ENCODE measurements around the gene POLR2E.

POLR2E gene

DNA sequence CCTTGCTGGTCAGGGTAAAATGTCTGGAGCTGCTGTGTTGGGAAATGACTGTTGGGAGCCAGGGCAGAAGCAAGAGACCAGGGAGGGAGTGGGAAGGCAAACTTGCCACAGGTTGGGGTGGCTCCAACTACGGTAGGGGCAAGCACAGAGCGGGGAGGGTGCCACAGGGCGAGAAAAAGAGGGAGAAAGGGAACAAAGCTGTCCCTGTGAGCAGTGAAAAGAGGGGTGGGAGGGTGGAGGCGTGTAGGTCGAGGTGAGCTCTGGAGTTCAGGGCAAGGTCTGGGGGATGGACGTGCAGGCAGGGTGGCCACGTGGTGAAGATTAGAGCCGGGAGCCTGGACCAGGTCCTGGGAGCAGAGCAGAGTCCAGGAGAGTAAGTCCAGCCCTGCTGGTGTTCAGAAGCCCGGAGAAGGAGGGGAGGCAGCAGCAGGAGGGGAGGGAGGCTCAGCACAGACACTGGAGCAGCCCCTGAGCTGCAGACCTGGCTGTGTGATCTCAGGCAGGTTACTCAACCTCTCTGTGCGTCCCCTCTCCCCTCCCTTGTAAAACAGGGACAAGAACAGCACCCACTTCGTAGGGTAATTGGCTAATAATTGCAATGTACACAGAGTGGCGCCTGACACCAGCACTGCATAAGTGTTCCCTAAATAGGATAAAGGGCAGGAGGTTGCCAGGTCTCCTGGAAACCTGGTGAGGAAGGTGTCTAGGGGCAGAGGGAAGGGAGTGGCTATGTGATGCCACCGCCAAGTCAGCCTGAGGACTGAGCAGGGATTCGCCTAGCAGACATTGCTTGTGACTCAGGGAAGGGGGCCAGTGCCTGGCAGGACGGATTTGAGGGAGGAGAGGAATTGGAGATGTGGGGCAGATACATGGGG lies 3.2 kb upstream of the POLR2E start:
- DNase-seq, result no peak

GRCh38 chr19:1097810-1098176 lies 2.6 kb upstream of the POLR2E start:
- DNase-seq, result no peak

GRCh38 chr19:1094655-1094977 lies 559 bp downstream of the POLR2E start:
- no peak for DNase-seq

DNA sequence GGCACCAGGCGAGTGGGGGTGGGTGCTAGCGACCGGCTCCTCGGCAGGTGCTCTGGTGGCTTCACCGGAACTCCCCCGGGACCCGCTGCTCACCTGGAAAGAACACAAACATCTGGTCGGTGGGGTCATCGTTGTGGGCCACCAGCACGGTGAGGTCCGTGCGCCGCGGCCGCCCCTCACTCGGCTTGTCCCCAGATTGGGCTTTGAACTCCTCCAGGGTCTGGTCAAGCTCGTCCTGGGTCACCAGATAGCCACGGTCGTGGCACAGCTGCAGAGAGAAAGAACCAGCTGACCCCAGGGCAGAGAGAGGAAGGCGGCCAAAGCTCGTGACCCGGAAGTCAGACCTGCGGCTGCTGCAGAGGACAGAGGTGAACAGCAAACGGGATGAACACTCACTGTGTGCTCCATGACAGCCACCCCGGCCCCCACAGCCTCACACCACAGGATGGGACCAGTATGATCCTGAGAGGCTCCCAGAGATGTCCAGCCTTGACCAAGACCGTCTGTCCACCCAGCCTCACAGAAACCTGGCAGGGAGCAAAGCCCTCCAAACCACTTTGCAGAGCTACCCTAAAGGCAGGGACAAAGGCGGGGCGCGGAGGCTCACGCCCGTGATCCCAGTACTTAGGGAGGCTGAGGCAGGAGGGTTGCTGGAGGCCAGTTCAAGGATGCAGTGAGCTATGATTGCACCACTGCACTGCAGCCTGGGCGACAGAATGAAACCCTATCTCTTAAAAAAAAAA lies 1.2 kb downstream of the POLR2E start:
- DNase-seq, result no peak

GRCh38 chr19:1093330-1093729 lies 1.8 kb downstream of the POLR2E start:
- DNase-seq, result no peak

- DNase-seq, result no peak
Observed at GRCh38 chr19:1091544-1092175, 3.5 kb downstream of the POLR2E start.

DNA sequence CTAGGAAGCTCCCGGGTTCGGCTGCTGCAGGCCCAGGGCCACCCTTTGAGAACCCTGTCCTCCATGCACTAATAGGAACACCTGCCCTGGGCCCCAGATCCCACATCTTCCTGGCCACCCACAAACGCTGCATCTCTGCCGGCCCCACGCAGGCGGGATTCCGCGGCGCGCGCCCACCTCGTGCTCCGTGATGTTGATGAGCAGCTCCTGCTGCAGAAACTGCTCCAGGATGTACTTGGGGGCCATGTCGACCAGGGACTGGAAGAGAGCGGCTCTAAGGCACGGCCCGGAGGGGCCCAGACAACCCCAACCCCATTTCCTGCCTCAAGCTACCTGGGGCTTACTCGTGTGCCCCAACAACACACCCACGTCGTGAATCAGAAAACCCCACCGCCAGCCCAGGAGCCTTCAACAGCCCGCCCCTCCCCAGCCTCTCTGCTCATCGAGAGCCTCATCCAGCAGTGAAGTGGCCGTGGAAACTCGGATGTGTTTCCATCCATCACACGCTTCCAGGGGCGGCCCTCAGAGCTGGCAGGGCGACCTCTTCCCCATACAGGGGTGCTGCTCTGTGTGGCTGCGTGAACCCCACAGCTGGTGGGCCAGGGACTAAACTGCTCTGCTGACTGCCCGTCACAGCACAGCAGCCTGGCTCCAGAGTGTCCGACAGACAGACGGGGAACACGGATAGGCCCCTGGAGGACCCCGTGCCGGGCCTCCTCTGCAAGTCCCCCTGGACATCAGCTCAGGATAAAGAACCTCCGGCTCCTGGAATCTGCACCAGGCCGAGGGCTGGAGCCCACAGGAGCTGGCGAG lies 4.2 kb downstream of the POLR2E start:
- no peak for DNase-seq

- DNase-seq, result peak in 1 of 56 donors; percentile 7
Observed at GRCh38 chr19:1089891-1090290, 5.3 kb downstream of the POLR2E start.

GRCh38 chr19:1089126-1089771 lies 5.9 kb downstream of the POLR2E start:
- DNase-seq, result no peak

- DNase-seq, result no peak
Observed at GRCh38 chr19:1088416-1089010, 6.7 kb downstream of the POLR2E start.

DNA sequence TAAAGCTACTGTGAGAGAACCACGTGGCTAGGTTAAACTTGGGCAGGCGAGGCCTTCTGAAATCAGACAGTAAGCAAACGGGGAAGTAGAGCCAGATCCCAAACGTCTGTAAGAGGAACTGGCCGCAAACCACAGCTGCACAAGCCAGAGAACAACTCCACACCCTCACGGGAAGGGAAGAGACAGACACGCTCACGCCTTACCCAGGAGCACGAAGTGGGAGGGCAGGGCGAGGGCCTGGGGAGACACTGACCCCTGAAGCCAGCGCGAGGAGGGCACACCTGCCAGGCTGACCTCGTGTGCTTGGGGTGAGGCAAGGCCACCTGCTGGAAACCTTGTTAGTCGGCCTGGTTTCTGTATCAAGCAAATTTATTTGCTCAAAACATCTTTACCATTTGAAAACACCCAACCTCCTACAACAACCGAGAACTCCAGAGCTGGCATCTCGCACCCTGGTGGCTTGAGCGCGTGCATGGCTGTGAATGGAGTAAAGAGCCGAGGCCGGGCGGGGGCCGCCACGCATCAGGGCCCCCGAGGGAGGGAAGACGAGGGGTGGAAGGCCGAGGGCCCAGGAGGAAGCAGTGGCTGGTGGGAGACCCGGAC lies 7.3 kb downstream of the POLR2E start:
- DNase-seq, result peak in 16 of 56 donors; percentile 5 to 48 (median 26)

GRCh38 chr19:1086613-1087012 lies 8.6 kb downstream of the POLR2E start:
- DNase-seq, result no peak

- DNase-seq, result no peak
Observed at GRCh38 chr19:1085676-1086442, 9.3 kb downstream of the POLR2E start.

DNA sequence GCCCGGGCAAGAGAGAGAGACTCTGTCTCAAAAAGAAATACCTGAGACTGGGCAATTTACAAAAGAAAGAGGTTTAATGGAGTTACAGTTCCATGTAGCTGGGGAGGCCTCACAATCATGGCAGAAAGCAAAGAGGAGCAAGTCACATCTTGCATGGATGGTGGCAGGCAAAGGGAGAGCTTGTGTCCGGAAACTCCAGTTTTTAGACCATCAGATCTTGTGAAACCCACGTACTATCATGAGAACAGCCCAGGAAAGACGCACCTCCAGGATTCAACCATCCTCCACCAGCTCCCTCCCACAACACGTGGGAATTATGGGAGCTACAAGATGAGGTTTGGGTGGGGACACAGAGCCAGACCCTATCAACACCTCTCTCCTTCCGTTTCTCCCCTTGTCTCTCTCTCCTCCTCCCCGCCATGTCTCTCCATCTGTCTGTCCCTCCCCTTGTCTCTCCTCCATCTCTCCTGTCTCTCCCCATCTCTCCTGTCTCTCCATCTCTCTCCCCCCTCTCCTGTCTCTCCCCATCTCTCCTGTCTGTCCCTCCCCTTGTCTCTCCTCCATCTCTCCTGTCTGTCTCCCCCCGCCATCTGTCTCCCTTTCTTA lies 10.0 kb downstream of the POLR2E start:
- DNase-seq, result no peak

DNA sequence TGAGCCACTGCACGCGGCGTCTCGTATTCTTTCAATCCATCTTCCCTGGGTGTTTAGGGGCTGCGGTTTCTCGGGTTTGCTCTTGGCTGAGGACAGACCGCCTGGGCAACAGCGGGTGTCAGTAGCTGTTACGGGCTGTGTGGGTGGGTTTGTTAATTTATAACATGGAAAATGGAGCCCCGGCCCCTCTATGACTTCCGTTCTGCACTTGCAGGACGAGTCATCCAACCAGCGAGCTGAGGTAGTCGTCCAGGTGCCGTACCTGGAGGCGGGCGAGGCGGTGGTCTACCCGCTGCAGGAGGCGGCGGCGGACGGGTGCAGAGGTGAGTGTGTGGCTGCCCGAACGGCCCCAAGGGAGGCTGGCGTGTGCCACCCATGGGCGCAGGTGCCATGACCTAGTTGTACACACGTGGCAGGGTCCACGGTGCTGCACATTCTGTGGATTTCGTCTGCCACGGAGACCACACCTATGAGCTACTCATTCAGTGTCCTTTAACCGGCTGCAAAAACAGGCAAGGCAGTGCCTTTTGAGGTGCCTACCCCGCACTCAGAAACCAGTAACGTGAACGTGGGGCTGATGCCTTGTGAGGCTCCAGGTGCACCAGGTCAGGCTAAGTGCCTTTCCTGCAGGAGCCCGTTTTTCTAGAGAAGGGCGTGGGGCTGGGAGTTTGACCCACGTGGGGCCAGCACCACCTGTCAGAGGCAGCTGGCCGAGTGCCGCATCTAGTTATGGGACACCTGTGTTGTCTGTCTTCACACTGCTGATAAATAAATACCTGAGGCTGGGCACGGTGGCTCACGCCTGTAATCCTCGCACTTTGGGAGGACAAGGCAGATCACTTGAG lies 10.9 kb downstream of the POLR2E start:
- no peak for DNase-seq

DNA sequence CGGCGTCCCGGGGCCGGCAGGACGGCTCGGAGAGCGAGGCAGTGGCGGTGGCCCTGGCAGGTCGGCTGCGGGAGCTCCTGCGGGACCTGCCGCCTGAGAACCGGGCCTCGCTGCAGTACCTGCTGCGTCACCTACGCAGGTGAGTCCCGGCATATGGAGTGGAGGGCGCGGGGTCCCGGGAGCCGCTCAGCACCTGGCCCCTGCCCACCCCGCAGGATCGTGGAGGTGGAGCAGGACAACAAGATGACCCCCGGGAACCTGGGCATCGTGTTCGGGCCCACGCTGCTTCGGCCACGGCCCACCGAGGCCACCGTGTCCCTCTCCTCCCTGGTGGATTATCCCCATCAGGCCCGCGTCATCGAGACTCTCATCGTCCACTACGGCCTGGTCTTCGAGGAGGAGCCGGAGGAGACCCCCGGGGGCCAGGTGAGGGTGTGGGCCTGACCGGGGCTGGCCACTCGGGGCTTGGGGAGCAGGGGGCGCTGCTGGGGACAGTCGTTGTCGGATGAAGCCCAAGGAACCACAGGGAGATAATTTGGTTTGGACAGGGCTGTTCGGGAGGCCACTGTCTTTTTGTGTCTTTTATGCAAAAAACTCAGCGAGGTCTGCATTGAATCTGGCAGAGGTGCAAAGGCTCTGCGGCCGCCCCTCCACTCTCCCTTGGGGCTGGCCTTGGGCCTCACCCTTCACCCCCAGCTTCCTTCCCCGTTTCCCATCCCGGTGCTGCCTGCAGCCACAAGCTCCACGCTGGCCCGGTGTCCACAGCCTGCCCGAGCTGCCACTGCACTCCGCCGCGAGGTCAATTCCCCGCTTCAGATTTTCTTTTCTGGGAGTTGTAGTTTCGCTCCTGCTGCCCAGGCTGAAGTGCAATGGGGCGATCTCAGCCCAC lies 12.0 kb downstream of the POLR2E start:
- no peak for DNase-seq

Measured in nucleus accumbens (tissue), 56 donors.